ENCODE data around the gene ROBO3. TPM values are rescaled to one million over a fixed set of nuclear protein-coding genes. Genes with fewer than 3 reads are reported as not detected.

Gene ROBO3
- total RNA-seq, 2 donors from 2014 or later: 1.3 to 9.9 TPM

- no peaks in the 10 kb centered on the region for H3K27me3 ChIP-seq
- peaks cover 27% of the 10 kb centered on the region for H3K4me1 ChIP-seq
- no peak overlapping the region for H3K27ac ChIP-seq
- WGBS, 2 donors: 49 to 58% methylated on average over 15 to 17 of the region's 17 CpGs
- TF ChIP-seq POLR2A (IDR thresholded peaks at IDR 0.05) (no peak), CTCF (IDR thresholded peaks at IDR 0.05) (no peak)
- no peak overlapping the region for H3K4me3 ChIP-seq
- intact Hi-C loops (cut with DNase I): no loop called here
- DNase-seq (no peak), ATAC-seq (no peak)
- H3K36me3 ChIP-seq (replicated peaks in 1 of 2; ENCODE audit: insufficient read depth in 1 of 2, low read depth in 2 of 2): no peaks in the 10 kb centered on the region
- H3K9me3 ChIP-seq: no peaks in the 10 kb centered on the region
These were observed 12.9 kb downstream of the ROBO3 start for GRCh38 chr11:124877910-124878758.

GRCh38 chr11:124878759-124879492 is 13.7 kb downstream of the ROBO3 start:
- WGBS, 2 donors: 83 to 87% methylated on average over 9 to 11 of the region's 11 CpGs
- no peak for DNase-seq

GRCh38 chr11:124879493-124880289 is 14.5 kb downstream of the ROBO3 start:
- 90 to 92% methylated on average over 12 to 16 of the region's 16 CpGs for WGBS, 2 donors
- Histone ChIP-seq H3K4me3 (no peak overlapping the region), H3K4me1 (peaks cover 27% of the 10 kb centered on the region), H3K9me3 (no peaks in the 10 kb centered on the region), H3K27me3 (no peaks in the 10 kb centered on the region), H3K27ac (no peak overlapping the region), H3K36me3 (replicated peaks in 1 of 2; ENCODE audit: insufficient read depth in 1 of 2, low read depth in 2 of 2) (no peaks in the 10 kb centered on the region)
- TF ChIP-seq CTCF (IDR thresholded peaks at IDR 0.05) (no peak), POLR2A (IDR thresholded peaks at IDR 0.05) (no peak)
- ATAC-seq (no peak), DNase-seq (no peak)
- intact Hi-C loops (cut with DNase I): no loop called here

More at GRCh38 chr11:124878759-124879492, 13.7 kb downstream of the ROBO3 start:
- H3K4me3 ChIP-seq: no peak overlapping the region
- H3K4me1 ChIP-seq: peaks cover 27% of the 10 kb centered on the region
- TF ChIP-seq POLR2A (IDR thresholded peaks at IDR 0.05) (no peak), CTCF (IDR thresholded peaks at IDR 0.05) (no peak)
- no peaks in the 10 kb centered on the region for H3K36me3 ChIP-seq (replicated peaks in 1 of 2; ENCODE audit: insufficient read depth in 1 of 2, low read depth in 2 of 2)
- no peak for ATAC-seq
- no peaks in the 10 kb centered on the region for H3K27me3 ChIP-seq
- H3K9me3 ChIP-seq: no peaks in the 10 kb centered on the region
- no peak overlapping the region for H3K27ac ChIP-seq
- intact Hi-C loops (cut with DNase I): no loop called here

- H3K9me3 ChIP-seq: no peaks in the 10 kb centered on the region
- no peak for DNase-seq
- TF ChIP-seq CTCF (IDR thresholded peaks at IDR 0.05) (no peak), POLR2A (IDR thresholded peaks at IDR 0.05) (no peak)
- ATAC-seq: no peak
- no peak overlapping the region for H3K4me3 ChIP-seq
- no peaks in the 10 kb centered on the region for H3K27me3 ChIP-seq
- peaks cover 27% of the 10 kb centered on the region for H3K4me1 ChIP-seq
- WGBS, 2 donors: 60 to 65% methylated on average over 9 of the region's 10 CpGs
- no peak overlapping the region for H3K27ac ChIP-seq
- H3K36me3 ChIP-seq (replicated peaks in 1 of 2; ENCODE audit: insufficient read depth in 1 of 2, low read depth in 2 of 2): no peaks in the 10 kb centered on the region
- intact Hi-C loops (cut with DNase I): no loop called here
These were observed 15.0 kb downstream of the ROBO3 start for GRCh38 chr11:124880290-124880611.

All from body of pancreas (tissue), 4 donors.